ENCODE results near the gene SLAMF1. TPM values are rescaled to one million over a fixed set of nuclear protein-coding genes. Genes with fewer than 3 reads are reported as not detected.

Gene SLAMF1
- polyA plus RNA-seq, 1 donor: 0.91 TPM

GRCh38 chr1:160675641-160676410 lies 29.0 kb upstream of the SLAMF1 start:
- no peak overlapping the region for H3K4me3 ChIP-seq (ENCODE audit: low read length)
- peak; percentile 62 to 67 for DNase-seq
- H3K27ac ChIP-seq (ENCODE audit: low read length): no peak overlapping the region
- no peaks in the 10 kb centered on the region for H3K27me3 ChIP-seq (ENCODE audit: control insufficient read depth, insufficient read depth, low read length)
- WGBS (ENCODE audit: insufficient coverage, low lambda C conversion rate): no CpG with 5 or more reads among the region's 6 CpGs
- no peaks in the 10 kb centered on the region for H3K9me3 ChIP-seq (ENCODE audit: control insufficient read depth, low read depth, low read length)
- peaks cover 3% of the 10 kb centered on the region for H3K4me1 ChIP-seq (ENCODE audit: control insufficient read depth, insufficient read depth, low read length)
- H3K36me3 ChIP-seq (ENCODE audit: control insufficient read depth, insufficient read depth, low read length): no peaks in the 10 kb centered on the region

- no peak for DNase-seq
- no peak overlapping the region for H3K4me3 ChIP-seq (ENCODE audit: low read length)
- H3K27me3 ChIP-seq (ENCODE audit: control insufficient read depth, insufficient read depth, low read length): no peaks in the 10 kb centered on the region
- no peaks in the 10 kb centered on the region for H3K36me3 ChIP-seq (ENCODE audit: control insufficient read depth, insufficient read depth, low read length)
- WGBS (ENCODE audit: insufficient coverage, low lambda C conversion rate): 67% methylated on average over 1 of the region's 2 CpGs
- peaks cover 3% of the 10 kb centered on the region for H3K4me1 ChIP-seq (ENCODE audit: control insufficient read depth, insufficient read depth, low read length)
- H3K27ac ChIP-seq (ENCODE audit: low read length): no peak overlapping the region
- peaks cover 4% of the 10 kb centered on the region for H3K9me3 ChIP-seq (ENCODE audit: control insufficient read depth, low read depth, low read length)
These were observed 27.6 kb upstream of the SLAMF1 start for GRCh38 chr1:160674415-160674814.

- Histone ChIP-seq H3K4me3 (ENCODE audit: low read length) (no peak overlapping the region), H3K27me3 (ENCODE audit: control insufficient read depth, insufficient read depth, low read length) (no peaks in the 10 kb centered on the region), H3K4me1 (ENCODE audit: control insufficient read depth, insufficient read depth, low read length) (peaks cover 3% of the 10 kb centered on the region), H3K9me3 (ENCODE audit: control insufficient read depth, low read depth, low read length) (peaks cover 9% of the 10 kb centered on the region), H3K27ac (ENCODE audit: low read length) (no peak overlapping the region), H3K36me3 (ENCODE audit: control insufficient read depth, insufficient read depth, low read length) (no peaks in the 10 kb centered on the region)
- WGBS (ENCODE audit: insufficient coverage, low lambda C conversion rate): 83% methylated on average over 1 of the region's 6 CpGs
- DNase-seq: no peak
These were observed 26.2 kb upstream of the SLAMF1 start for GRCh38 chr1:160672789-160673695.

GRCh38 chr1:160671603-160672517 lies 25.0 kb upstream of the SLAMF1 start:
- no peak for DNase-seq
- no peaks in the 10 kb centered on the region for H3K36me3 ChIP-seq (ENCODE audit: control insufficient read depth, insufficient read depth, low read length)
- H3K9me3 ChIP-seq (ENCODE audit: control insufficient read depth, low read depth, low read length): peaks cover 9% of the 10 kb centered on the region
- peaks cover 3% of the 10 kb centered on the region for H3K4me1 ChIP-seq (ENCODE audit: control insufficient read depth, insufficient read depth, low read length)
- no peak overlapping the region for H3K4me3 ChIP-seq (ENCODE audit: low read length)
- WGBS (ENCODE audit: insufficient coverage, low lambda C conversion rate): 33% methylated on average over 1 of the region's 3 CpGs
- H3K27ac ChIP-seq (ENCODE audit: low read length): no peak overlapping the region
- no peaks in the 10 kb centered on the region for H3K27me3 ChIP-seq (ENCODE audit: control insufficient read depth, insufficient read depth, low read length)

GRCh38 chr1:160670701-160671100 lies 23.9 kb upstream of the SLAMF1 start:
- WGBS (ENCODE audit: insufficient coverage, low lambda C conversion rate): 100% methylated on average over 3 of the region's 4 CpGs
- Histone ChIP-seq H3K27ac (ENCODE audit: low read length) (no peak overlapping the region), H3K9me3 (ENCODE audit: control insufficient read depth, low read depth, low read length) (peaks cover 9% of the 10 kb centered on the region), H3K36me3 (ENCODE audit: control insufficient read depth, insufficient read depth, low read length) (no peaks in the 10 kb centered on the region), H3K4me3 (ENCODE audit: low read length) (no peak overlapping the region), H3K27me3 (ENCODE audit: control insufficient read depth, insufficient read depth, low read length) (no peaks in the 10 kb centered on the region), H3K4me1 (ENCODE audit: control insufficient read depth, insufficient read depth, low read length) (peaks cover 10% of the 10 kb centered on the region)
- no peak for DNase-seq

GRCh38 chr1:160669802-160670201 lies 23.0 kb upstream of the SLAMF1 start:
- Histone ChIP-seq H3K4me3 (ENCODE audit: low read length) (no peak overlapping the region), H3K4me1 (ENCODE audit: control insufficient read depth, insufficient read depth, low read length) (peaks cover 15% of the 10 kb centered on the region), H3K9me3 (ENCODE audit: control insufficient read depth, low read depth, low read length) (peaks cover 9% of the 10 kb centered on the region), H3K36me3 (ENCODE audit: control insufficient read depth, insufficient read depth, low read length) (no peaks in the 10 kb centered on the region), H3K27me3 (ENCODE audit: control insufficient read depth, insufficient read depth, low read length) (no peaks in the 10 kb centered on the region), H3K27ac (ENCODE audit: low read length) (no peak overlapping the region)
- no peak for DNase-seq
- WGBS (ENCODE audit: insufficient coverage, low lambda C conversion rate): no CpG with 5 or more reads among the region's 20 CpGs

- peaks cover 15% of the 10 kb centered on the region for H3K4me1 ChIP-seq (ENCODE audit: control insufficient read depth, insufficient read depth, low read length)
- H3K36me3 ChIP-seq (ENCODE audit: control insufficient read depth, insufficient read depth, low read length): no peaks in the 10 kb centered on the region
- H3K4me3 ChIP-seq (ENCODE audit: low read length): no peak overlapping the region
- H3K9me3 ChIP-seq (ENCODE audit: control insufficient read depth, low read depth, low read length): peaks cover 9% of the 10 kb centered on the region
- DNase-seq: no peak
- no peak overlapping the region for H3K27ac ChIP-seq (ENCODE audit: low read length)
- no peaks in the 10 kb centered on the region for H3K27me3 ChIP-seq (ENCODE audit: control insufficient read depth, insufficient read depth, low read length)
These were observed 22.4 kb upstream of the SLAMF1 start for GRCh38 chr1:160669276-160669675.

- no peaks in the 10 kb centered on the region for H3K27me3 ChIP-seq (ENCODE audit: control insufficient read depth, insufficient read depth, low read length)
- H3K27ac ChIP-seq (ENCODE audit: low read length): no peak overlapping the region
- peaks cover 15% of the 10 kb centered on the region for H3K4me1 ChIP-seq (ENCODE audit: control insufficient read depth, insufficient read depth, low read length)
- no peaks in the 10 kb centered on the region for H3K36me3 ChIP-seq (ENCODE audit: control insufficient read depth, insufficient read depth, low read length)
- H3K4me3 ChIP-seq (ENCODE audit: low read length): no peak overlapping the region
- DNase-seq: no peak
- peaks cover 9% of the 10 kb centered on the region for H3K9me3 ChIP-seq (ENCODE audit: control insufficient read depth, low read depth, low read length)
- 100% methylated on average over 2 of the region's 2 CpGs for WGBS (ENCODE audit: insufficient coverage, low lambda C conversion rate)
These were observed 21.1 kb upstream of the SLAMF1 start for GRCh38 chr1:160667896-160668295.

GRCh38 chr1:160666079-160666442 lies 19.2 kb upstream of the SLAMF1 start:
- Histone ChIP-seq H3K27me3 (ENCODE audit: control insufficient read depth, insufficient read depth, low read length) (no peaks in the 10 kb centered on the region), H3K9me3 (ENCODE audit: control insufficient read depth, low read depth, low read length) (peaks cover 9% of the 10 kb centered on the region), H3K27ac (ENCODE audit: low read length) (no peak overlapping the region), H3K4me1 (ENCODE audit: control insufficient read depth, insufficient read depth, low read length) (peaks cover 15% of the 10 kb centered on the region), H3K4me3 (ENCODE audit: low read length) (no peak overlapping the region), H3K36me3 (ENCODE audit: control insufficient read depth, insufficient read depth, low read length) (no peaks in the 10 kb centered on the region)
- no peak for DNase-seq
- WGBS (ENCODE audit: insufficient coverage, low lambda C conversion rate): no CpG with 5 or more reads among the region's 3 CpGs

Measured in large intestine (tissue), 3 donors.